Activated CD4-positive, alpha-beta memory T cell treated with anti-CD3 and anti-CD28 coated beads for 36 hours (primary cell): ENCODE measurements around the gene ERMN. TPM values are rescaled to one million over a fixed set of nuclear protein-coding genes. Genes with fewer than 3 reads are reported as not detected.
A peak's percentile ranks its signal among the peaks of the same experiment; 100 is the strongest.
"Not testable (repeated sequence)": the region's sequence is repeated elsewhere in the genome, so short reads cannot be mapped to it uniquely, and the experiment has no call there.

Source experiments
- CTCF ChIA-PET: fragments of 350-600 bp; sonication (Branson Sonifier 250); formaldehyde crosslinking; loops from one replicate; lab custom pipeline; 2021; ENCODE audit warnings: antibody characterized with exemption, inconsistent platforms; lab: Charles Lee
- POLR2A ChIA-PET: fragments of 350-600 bp; sonication (Branson Sonifier 250); formaldehyde crosslinking; loops from one replicate; lab custom pipeline; 2021; ENCODE audit warnings: antibody characterized with exemption; lab: Charles Lee
- DNase-seq: peaks from one replicate; pipeline ENCODE4 v3.0.0-alpha.2; 2020
- H3K27ac Mint-ChIP-seq: one replicate; pipeline ENCODE4 v1.8.0; 2021; ENCODE audit warnings: mixed read lengths
- H3K27me3 Mint-ChIP-seq: one replicate; pipeline ENCODE4 v1.8.0; 2021; ENCODE audit warnings: mixed read lengths
- H3K36me3 Mint-ChIP-seq: one replicate; pipeline ENCODE4 v1.8.0; 2021; ENCODE audit warnings: mixed read lengths
- H3K4me1 Mint-ChIP-seq: one replicate; pipeline ENCODE4 v1.8.0; 2021; ENCODE audit warnings: low read depth, mixed read lengths
- H3K4me3 Mint-ChIP-seq: one replicate; pipeline ENCODE4 v1.8.0; 2021; ENCODE audit warnings: mild to moderate bottlenecking, mixed read lengths
- H3K9me3 Mint-ChIP-seq: one replicate; pipeline ENCODE4 v1.8.0; 2021; ENCODE audit warnings: mixed read lengths
- intact Hi-C: fragments of 100-400 bp; cut with micrococcal nuclease; formaldehyde crosslinking; loops from one replicate; pipeline ENCODE4 v1.15.1; 2023
- total RNA-seq, 2 experiments: library from RNA; stranded (reverse); gene quantifications; one replicate each; pipeline ENCODE4 v1.2.3, GENCODE V29; 2021

ERMN gene
- total RNA-seq, 2 experiments from 2014 or later = 0.82 to 1.5 TPM

DNA sequence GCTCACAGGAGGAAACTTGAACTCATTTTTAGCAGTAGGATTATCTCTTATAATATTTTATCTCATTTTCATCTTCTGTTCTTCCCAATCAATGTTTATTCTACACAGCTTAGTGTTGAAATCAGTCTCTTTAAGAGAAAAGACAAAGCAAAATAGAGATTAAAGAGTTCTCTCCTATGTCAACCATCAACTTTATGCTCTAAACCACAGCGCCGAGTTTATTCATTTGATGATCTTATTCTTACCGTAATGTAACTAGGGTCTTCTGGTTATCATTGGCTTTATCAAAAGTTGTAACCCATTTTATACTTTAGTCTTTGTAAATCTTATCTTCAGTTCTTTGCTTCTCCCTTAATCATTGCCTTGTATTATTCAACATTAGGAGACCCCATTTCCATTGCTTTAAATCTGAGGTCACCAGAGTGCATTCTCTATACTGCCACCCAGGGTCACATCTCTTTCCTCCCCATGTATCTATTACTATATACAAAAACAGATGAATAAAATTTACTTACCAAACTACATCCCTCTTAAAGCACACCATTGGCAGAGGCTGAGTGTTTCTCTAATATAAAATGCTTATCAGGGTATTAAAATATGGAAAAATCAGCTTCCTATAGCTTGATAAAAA lies 22.8 kb upstream of the ERMN start:
- intact Hi-C loops = no loop called here
- Mint-ChIP-seq H3K36me3 (peaks cover 18% of the 10 kb centered on the region), H3K27me3 (no peaks in the 10 kb centered on the region), H3K4me1 (peaks cover 14% of the 10 kb centered on the region), H3K9me3 (peaks cover 19% of the 10 kb centered on the region), H3K4me3 (no peak overlapping the region), H3K27ac (no peak overlapping the region)
- no peak for DNase-seq
- ChIA-PET CTCF (interaction anchor here (1.5 to 10.0 kb wide), 2 partner anchors 12 to 21 kb away, joined by 3 to 64 read pairs; no protein-coding TSS in a partner anchor), POLR2A (no interaction called here)

DNA sequence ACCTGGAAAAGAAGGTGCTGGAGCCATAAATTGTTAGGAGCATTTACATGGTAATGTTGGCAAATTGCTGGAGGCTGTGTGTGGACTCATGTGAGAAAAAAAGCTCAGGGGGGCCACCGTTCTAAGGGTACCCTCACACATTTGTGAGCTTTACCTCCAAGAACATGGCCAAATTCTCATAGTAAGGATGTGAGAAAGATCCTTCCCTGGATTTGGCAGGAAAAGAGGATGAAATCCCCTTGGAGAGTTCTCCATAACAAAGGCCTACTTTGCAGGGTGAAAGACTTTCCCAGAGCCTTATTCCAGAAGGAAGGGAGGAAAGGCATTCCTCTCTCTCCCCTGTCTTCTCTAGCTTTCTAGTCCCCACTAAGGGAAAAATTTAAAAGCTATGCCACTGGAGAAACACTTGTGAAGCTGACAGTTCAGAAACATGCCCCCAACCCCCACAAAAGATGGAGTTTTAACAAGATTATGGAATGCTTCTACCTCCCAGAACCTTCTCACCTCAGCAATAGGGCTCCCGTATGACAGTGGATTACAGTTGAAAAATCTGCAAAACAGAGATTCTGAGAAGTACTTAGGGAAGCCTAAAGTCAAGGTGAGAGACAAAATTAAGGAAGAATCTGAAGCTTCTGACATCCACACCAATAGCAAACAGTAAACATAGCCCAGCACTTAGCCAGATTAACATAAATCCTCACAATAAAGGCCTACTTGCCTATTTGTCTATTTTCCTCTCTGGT lies 20.2 kb upstream of the ERMN start:
- Mint-ChIP-seq H3K27ac (no peak overlapping the region), H3K36me3 (peaks cover 41% of the 10 kb centered on the region), H3K4me3 (no peak overlapping the region), H3K9me3 (peaks cover 45% of the 10 kb centered on the region), H3K4me1 (peaks cover 12% of the 10 kb centered on the region), H3K27me3 (no peaks in the 10 kb centered on the region)
- DNase-seq = no peak
- ChIA-PET POLR2A (interaction anchor here (0.7 kb wide), 1 partner anchor 95 kb away, joined by 3 read pairs; no protein-coding TSS in a partner anchor), CTCF (interaction anchor here (1.5 to 3.1 kb wide), 2 partner anchors 10 to 18 kb away, joined by 5 to 49 read pairs; no protein-coding TSS in a partner anchor)
- intact Hi-C loops = no loop called here

DNA sequence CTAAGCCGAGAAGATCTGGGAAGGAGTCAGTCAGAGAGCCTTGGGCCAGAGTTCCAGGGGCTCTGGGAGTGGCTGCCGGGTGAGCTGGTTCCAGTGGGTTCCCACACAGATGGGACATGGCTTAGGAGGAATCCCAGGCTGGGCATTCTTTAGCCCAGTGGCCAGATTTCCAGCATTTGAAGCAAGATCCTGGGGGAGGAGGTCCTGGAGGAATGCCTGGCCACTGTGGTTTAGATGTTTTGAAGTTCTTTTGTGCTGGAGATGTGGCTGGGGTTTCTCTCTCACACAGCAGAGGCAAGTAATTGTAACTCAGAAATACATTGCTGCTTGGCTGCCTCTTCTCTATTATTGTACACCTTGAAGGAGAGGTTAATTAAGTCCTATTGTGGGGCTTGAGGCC lies 15.8 kb upstream of the ERMN start:
- H3K27me3 Mint-ChIP-seq, DNase-seq, intact Hi-C loops, H3K4me3 Mint-ChIP-seq, POLR2A ChIA-PET, H3K4me1 Mint-ChIP-seq, H3K27ac Mint-ChIP-seq: not testable (repeated sequence)
- CTCF ChIA-PET = interaction anchor here (0.7 to 0.9 kb wide), 2 partner anchors 14 to 163 kb away, joined by 4 read pairs; no protein-coding TSS in a partner anchor
- peaks cover 45% of the 10 kb centered on the region for H3K9me3 Mint-ChIP-seq
- H3K36me3 Mint-ChIP-seq = peaks cover 44% of the 10 kb centered on the region

DNA sequence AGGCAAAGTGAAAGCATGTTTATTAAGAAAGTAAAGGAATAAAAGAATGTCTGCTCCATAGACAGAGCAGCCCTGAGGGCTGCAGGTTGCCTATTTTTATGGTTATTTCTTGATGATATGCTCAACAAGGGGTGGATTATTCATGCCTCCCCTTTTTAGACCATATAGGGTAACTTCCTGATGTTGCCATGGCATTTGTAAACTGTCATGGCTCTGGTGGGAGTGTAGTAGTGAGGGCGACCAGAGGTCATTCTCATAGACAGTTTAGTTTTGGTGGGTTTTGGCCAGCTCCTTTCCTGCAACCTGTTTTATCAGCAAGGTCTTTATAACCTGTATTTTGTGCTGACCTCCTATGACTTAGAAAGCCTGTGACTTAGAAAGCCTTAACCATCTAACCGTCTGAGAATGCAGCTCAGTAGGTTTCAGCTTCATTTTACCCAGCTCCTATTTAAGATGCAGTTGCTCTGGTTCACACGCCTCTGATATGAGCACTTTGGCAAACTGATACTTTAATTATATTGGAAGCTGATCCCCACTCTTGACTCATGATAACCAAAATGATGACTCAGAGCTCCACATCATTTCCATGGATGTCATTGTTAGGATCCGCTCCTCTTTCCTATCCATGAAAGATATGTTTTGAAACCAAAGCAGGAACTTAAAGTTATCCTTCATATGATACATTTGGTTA lies 14.5 kb upstream of the ERMN start:
- intact Hi-C loops = no loop called here
- Mint-ChIP-seq H3K4me1 (peaks cover 19% of the 10 kb centered on the region), H3K27me3 (no peaks in the 10 kb centered on the region), H3K9me3 (peaks cover 41% of the 10 kb centered on the region), H3K4me3 (no peak overlapping the region), H3K27ac (no peak overlapping the region), H3K36me3 (peaks cover 41% of the 10 kb centered on the region)
- DNase-seq = no peak
- POLR2A ChIA-PET = no interaction called here
- CTCF ChIA-PET = interaction anchor here (5.2 kb wide), 1 partner anchor 14 kb away, joined by 81 read pairs; the partner anchor contains the start of gene ERMN

DNA sequence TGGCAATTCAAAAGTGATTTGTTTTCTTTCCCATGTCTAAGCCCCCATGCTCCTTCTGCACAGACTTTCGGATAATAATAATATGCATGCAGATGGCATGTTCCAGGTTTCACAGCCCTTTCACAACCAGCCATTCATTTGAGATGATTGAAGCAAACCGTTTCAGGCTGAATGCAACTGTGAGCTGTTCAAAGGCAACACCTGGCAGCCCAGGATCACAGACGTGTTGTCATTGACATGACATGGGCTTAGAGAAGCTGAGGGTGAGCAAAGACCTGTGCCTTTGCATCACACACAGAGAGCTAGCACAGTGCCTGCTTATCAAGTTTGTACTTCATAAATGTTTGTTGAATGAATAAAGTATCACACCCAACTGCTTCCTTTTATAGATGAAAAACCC lies 12.4 kb upstream of the ERMN start:
- peaks cover 24% of the 10 kb centered on the region for H3K36me3 Mint-ChIP-seq
- peaks cover 40% of the 10 kb centered on the region for H3K4me1 Mint-ChIP-seq
- no peak overlapping the region for H3K27ac Mint-ChIP-seq
- CTCF ChIA-PET = interaction anchor here (1.1 to 17.2 kb wide), 6 partner anchors 11 to 106 kb away, joined by 3 to 316 read pairs (median 44); partner anchors contain the start of genes CYTIP and ERMN
- intact Hi-C loops = loop anchor here (2.0 kb wide), 1 partner anchor 27 kb away; no protein-coding TSS in a partner anchor
- H3K4me3 Mint-ChIP-seq = no peak overlapping the region
- no peaks in the 10 kb centered on the region for H3K27me3 Mint-ChIP-seq
- H3K9me3 Mint-ChIP-seq = peaks cover 22% of the 10 kb centered on the region
- DNase-seq = no peak
- POLR2A ChIA-PET = no interaction called here

DNA sequence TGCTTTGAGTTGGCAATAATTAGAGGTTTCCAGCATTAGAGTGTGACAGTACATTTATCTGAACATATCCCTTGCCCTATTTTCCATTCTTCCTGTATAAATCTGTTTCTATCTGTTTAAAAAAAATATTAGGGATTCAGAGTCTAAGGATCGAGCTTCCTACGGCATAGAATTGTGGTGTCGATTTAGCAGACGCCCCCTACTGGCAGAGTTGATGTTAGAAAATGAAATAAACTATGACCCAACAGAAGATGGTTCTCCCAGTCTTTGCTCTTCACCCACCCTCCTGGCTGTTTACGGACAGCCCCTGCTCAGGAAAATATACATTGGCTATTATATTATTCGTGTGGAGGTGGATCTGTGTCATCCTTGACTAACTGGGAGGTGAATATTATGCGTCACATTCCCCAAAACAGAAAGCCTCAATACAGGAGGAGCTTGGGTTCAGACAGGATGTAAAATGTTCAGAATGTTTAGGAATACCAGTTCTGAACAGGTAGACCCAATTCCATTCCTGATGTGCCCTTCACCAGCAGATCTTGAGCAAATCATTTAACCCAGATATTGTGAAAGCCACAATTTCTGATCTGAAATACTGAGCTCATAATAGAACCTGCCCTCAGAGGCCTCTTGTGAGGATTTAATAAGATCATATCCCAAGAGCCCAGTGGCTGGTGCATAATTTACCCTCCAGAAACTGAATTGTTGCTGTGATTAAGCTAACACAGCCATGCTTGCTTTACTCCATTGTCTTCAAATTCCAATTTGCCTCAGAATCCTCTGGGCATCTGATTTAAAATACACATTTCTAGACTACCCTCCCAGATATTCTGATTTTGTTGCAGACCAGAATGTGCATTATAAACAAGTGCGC lies 10.8 kb upstream of the ERMN start:
- Mint-ChIP-seq H3K9me3 (peaks cover 6% of the 10 kb centered on the region), H3K27me3 (no peaks in the 10 kb centered on the region), H3K4me1 (peaks cover 55% of the 10 kb centered on the region), H3K27ac (peak overlapping the region; percentile 40), H3K36me3 (peaks cover 7% of the 10 kb centered on the region), H3K4me3 (peak overlapping the region; percentile 52)
- intact Hi-C loops = loop anchor here (1.0 to 2.0 kb wide), 3 partner anchors 28 to 75 kb away; no protein-coding TSS in a partner anchor
- CTCF ChIA-PET = interaction anchor here (0.6 to 17.2 kb wide), 47 partner anchors 10 to 688 kb away, joined by 3 to 316 read pairs (median 5); partner anchors contain the start of genes ACVR1, CYTIP and ERMN
- peak; percentile 43 for DNase-seq
- POLR2A ChIA-PET = interaction anchor here (0.6 to 1.8 kb wide), 3 partner anchors 9 to 102 kb away, joined by 3 to 4 read pairs (median 3); no protein-coding TSS in a partner anchor

DNA sequence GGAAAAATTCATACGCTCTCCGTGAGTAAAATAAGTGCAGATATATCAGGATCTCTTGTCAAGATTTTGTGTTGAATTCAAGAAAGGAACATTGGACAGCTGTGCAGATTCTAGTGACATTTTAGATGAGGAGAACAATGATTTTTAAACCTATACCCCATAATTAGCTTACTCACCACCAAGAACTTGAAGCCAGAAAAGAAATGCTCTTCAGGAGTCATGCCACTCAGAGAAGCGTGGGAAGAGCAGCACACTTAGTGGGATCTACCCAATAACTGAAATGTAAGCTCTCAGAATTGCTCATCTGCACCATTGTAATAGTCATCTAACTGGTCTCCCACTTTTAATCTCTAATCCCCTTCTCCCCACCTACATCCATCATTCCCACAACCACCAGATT lies 9.2 kb upstream of the ERMN start:
- Mint-ChIP-seq H3K27me3 (no peaks in the 10 kb centered on the region), H3K36me3 (no peaks in the 10 kb centered on the region), H3K4me1 (peaks cover 69% of the 10 kb centered on the region), H3K4me3 (no peak overlapping the region), H3K27ac (peak overlapping the region; percentile 31), H3K9me3 (no peaks in the 10 kb centered on the region)
- CTCF ChIA-PET = interaction anchor here (0.7 to 17.2 kb wide), 21 partner anchors 8 to 678 kb away, joined by 3 to 316 read pairs (median 9); partner anchors contain the start of gene ERMN
- intact Hi-C loops = no loop called here
- POLR2A ChIA-PET = interaction anchor here (0.5 to 1.9 kb wide), 6 partner anchors 67 to 570 kb away, joined by 3 to 10 read pairs (median 4); no protein-coding TSS in a partner anchor
- no peak for DNase-seq

DNA sequence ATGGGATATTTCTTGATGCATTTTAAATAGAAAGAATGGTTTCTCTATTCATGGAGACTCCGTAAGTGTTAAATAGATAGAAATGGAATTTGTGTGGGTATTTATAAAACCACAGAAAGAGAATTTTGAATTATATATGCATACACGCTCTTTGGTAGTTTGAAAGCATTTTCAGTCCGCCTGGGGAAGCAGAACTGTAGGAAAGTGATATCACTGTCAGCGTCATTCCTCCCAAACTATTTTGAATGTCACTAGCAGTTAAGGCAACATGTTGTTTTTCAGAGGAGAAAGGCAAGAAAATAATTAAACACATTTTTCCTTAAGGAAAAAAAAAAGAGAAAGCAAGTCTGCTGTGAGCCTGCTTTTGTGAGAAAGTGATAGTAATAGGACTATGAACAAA lies 8.7 kb upstream of the ERMN start:
- POLR2A ChIA-PET = interaction anchor here (0.5 to 1.9 kb wide), 6 partner anchors 67 to 570 kb away, joined by 3 to 10 read pairs (median 4); no protein-coding TSS in a partner anchor
- Mint-ChIP-seq H3K27ac (peak overlapping the region; percentile 11), H3K4me3 (peak overlapping the region; percentile 3), H3K27me3 (no peaks in the 10 kb centered on the region), H3K9me3 (no peaks in the 10 kb centered on the region), H3K4me1 (peaks cover 70% of the 10 kb centered on the region), H3K36me3 (no peaks in the 10 kb centered on the region)
- no peak for DNase-seq
- CTCF ChIA-PET = interaction anchor here (0.7 to 17.2 kb wide), 14 partner anchors 9 to 289 kb away, joined by 3 to 316 read pairs (median 20); partner anchors contain the start of gene ERMN
- intact Hi-C loops = no loop called here

DNA sequence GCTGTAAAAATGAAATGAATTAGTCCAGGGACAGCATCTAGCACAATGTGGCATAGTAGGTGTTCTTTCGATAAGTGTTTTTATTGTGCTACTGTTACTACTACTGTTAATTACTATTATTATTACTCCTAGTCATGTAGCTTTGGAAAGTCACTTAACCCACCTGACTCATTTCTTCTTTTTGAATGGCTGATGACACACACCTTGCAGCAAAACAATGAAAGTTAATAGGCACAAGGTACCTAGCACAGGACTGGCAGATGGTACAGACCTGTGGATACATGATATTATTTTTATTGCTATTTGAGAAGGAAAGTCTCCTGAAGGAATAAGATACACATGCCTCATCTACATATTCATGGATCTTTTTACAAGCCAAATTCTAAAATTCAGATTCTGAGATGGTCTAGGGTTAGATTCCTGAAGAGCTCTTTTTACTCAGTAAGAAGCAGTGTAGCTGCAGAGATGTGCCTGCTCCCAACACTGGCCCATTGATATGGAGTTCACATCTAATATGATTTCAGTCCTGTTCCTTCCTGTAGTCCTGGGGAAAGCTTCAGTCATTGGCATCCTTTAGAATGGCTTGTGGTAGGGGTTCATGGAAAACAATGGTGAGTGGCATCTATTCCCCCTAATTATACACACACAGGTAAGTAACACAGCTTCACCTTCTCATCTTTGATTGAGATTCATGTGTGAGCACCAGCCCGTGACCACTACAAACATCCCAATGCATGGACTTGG lies 7.9 kb upstream of the ERMN start:
- Mint-ChIP-seq H3K36me3 (no peaks in the 10 kb centered on the region), H3K4me1 (peaks cover 74% of the 10 kb centered on the region), H3K9me3 (no peaks in the 10 kb centered on the region), H3K27ac (peak overlapping the region; percentile 2), H3K4me3 (no peak overlapping the region), H3K27me3 (no peaks in the 10 kb centered on the region)
- no peak for DNase-seq
- intact Hi-C loops = loop anchor here (1.0 to 2.0 kb wide), 2 partner anchors 131 to 565 kb away; no protein-coding TSS in a partner anchor
- ChIA-PET POLR2A (interaction anchor here (0.6 to 2.1 kb wide), 6 partner anchors 70 to 110 kb away, joined by 3 to 10 read pairs (median 5); partner anchors contain the start of gene CYTIP), CTCF (interaction anchor here (0.8 to 17.2 kb wide), 7 partner anchors 8 to 566 kb away, joined by 3 to 316 read pairs (median 4); partner anchors contain the start of gene ERMN)

DNA sequence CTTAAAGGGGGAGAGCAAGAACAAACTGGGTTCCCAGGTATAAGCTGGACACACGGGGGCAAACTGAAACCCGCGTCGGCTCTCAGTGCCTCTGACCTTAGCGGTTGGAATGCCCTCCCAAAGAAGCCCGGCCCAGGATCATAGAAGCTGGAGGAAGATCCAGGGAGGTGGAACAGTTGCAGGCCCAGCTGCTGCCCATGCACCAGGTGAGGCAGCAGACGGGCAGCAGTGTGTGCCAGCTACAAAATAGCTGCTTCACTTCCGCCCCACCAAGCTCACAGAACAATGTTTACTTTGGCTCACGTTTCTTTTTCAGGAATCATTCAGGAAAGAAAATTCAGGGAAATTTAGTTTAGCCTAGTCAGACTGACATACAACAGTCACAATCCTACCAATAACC lies 3.9 kb upstream of the ERMN start:
- POLR2A ChIA-PET = interaction anchor here (1.1 kb wide), 1 partner anchor 75 kb away, joined by 4 read pairs; no protein-coding TSS in a partner anchor
- no peak for DNase-seq
- Mint-ChIP-seq H3K4me3 (no peak overlapping the region), H3K27me3 (no peaks in the 10 kb centered on the region), H3K36me3 (no peaks in the 10 kb centered on the region), H3K9me3 (no peaks in the 10 kb centered on the region), H3K27ac (no peak overlapping the region), H3K4me1 (peaks cover 62% of the 10 kb centered on the region)
- CTCF ChIA-PET = interaction anchor here (0.7 to 17.2 kb wide), 6 partner anchors 23 to 268 kb away, joined by 3 to 316 read pairs (median 3); no protein-coding TSS in a partner anchor
- intact Hi-C loops = no loop called here
